Hematopoietic multipotent progenitor cell treated with erythropoietin and hydrocortisone succinate and interleukin-3 and kit ligand, for 15 days (in vitro differentiated cells): Measurements from ENCODE around the gene RBSN.

ENCODE experiments used
- DNase-seq: peaks from one replicate; pipeline ENCODE4 v3.0.0-alpha.2; 2015; ENCODE audit warnings: low spot score

The RBSN gene

DNA sequence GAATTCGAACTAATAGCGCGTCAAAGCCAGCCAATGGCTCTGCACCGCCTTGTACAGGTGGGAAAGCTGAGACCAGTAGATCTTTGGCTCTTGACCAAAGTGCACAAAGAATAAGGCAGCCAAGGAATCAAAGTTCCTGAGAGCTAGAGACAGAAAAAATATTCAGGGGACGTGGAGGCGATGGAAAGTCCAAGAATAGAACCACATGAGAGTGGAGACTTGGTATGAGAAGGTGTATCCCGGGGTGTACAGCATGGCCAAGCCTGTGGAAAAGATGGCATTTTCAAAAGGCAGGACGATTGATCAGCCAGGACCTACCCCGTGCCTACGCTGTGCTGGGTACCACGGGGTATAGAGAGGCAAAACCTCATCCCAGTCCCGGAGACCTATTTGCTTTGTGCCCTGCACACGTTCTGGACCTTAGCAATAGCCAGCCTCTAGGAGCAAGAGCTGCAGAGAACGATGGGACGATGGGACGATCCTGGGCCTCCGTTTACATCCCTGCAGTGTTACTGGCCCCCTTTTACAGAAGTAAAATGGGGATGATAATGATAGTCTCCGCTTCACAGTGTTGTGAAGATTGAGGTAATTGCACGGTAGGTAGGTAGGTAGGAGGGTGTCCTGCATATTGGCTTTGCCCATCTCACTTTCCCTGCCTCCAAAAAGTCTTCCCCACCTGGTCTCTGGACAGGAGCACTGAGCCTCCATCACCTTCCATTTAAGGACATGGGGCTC, 583 bp upstream of the RBSN start:
- DNase-seq = no peak

GRCh38 chr3:15097891-15098290, 1.1 kb downstream of the RBSN start:
- DNase-seq = no peak

GRCh38 chr3:15096046-15096445, 2.9 kb downstream of the RBSN start:
- DNase-seq = no peak

DNA sequence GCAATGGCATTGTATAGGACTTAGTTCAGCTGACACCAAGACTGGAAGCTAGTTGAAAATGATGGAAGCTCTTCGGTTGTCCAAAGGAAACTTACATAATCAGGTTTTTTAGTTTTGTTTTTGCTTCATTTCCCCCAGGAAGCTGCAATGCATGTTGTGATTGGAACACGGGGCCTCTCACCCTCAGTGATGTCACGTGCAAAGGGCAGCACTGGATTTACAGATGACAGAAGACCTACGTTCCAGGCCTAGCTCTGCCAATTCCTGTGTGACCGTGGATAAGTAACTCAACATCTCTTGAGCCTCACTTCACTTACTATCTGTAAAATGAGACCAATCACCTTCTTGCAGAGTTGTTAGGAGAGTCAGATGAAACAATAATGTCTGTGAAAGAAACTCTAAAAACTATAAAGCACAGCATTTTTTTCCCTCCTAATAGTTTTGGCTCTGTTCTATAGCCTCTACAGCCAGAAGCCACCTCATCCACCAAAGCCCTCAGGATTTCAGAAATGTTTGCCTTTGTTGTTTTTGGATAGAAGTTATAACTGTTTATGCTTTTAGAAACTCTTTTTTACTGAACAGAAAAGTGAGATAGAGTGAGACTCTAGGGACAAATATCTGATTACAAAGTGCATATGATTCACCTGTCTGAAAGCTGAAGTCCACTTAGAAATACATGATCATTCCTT, 4.6 kb downstream of the RBSN start:
- no peak for DNase-seq

- DNase-seq = no peak
These were observed 6.3 kb downstream of the RBSN start for GRCh38 chr3:15092686-15093085.

DNA sequence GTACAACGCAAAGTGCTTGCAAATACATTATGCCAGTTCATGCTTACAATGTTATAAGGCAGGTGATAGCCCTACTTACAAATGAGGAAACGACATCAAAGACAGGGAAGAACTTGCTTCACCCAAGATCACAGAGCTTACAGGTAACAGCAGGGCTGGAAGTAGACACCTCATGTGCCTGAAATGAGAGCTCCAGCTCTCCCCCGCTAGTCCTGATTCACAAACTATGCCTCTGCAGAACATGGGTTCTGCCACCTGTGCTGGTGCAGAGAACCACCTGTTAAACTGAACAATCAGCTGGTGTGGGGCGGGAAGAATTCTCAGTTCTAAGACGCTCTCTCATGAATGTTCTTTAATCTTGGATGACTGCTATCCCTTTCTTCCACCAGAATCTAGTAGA, 7.4 kb downstream of the RBSN start:
- no peak for DNase-seq

- no peak for DNase-seq
These were observed 9.7 kb downstream of the RBSN start for GRCh38 chr3:15089201-15089600.

- DNase-seq = no peak
These were observed 12.2 kb downstream of the RBSN start for GRCh38 chr3:15086699-15087098.

DNA sequence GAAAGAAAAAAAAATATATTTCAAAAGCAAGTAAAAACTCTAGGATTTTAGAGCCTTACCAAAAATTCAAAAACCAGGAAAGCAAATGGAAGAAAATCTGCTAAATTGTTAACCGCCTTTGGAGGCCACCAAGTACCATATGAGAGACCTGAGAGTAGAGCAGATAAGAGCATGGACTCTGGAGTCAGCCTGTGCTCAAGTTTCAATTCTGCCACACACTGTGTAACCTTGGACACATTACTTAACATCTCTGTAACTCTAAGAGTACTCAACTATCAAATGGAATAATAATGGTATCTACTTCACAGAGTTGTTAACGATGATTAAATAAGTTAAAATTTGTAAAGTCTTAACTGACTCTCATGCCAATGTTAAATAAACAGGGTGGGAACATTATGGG, 12.7 kb downstream of the RBSN start:
- DNase-seq = no peak

DNA sequence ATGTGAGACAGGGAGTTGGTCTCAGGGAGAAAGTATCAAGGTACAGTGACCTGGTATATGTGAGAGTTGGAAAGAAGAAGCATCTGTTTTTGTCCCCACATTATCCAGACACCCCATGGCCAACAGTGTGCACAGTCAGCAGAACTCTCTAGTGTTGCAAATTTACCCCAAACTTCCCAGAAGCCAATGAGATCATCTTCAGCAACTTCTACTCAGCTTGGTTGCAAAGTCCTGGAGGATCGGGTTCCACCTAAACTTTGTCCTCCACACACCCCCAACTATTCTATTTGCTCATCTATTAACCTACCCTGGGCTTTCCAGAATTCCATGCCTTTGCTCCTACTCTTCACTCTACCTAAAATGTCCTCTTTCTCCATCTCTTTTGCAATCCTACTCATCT, 15.7 kb downstream of the RBSN start:
- no peak for DNase-seq

GRCh38 chr3:15081960-15082664, 16.8 kb downstream of the RBSN start:
- no peak for DNase-seq

DNA sequence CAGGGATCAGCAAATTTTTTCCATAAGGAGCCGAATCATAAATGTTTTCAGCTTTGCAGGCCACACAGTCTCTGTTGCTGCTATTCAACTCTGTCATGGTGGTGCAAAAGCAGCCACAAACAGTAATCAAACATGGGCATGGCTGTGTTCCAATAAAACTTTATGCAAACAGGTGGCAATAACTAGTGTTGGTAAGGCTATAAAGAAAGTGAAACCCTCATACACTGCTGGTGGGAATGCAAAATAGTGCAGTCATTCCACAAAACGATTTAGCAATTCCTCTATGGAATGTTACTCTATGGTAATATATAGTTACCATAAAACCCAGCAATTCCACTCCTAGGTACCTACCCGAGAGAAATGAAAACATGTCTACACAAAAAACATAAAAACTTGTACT, 19.9 kb downstream of the RBSN start:
- no peak for DNase-seq

GRCh38 chr3:15074500-15074899, 24.4 kb downstream of the RBSN start:
- no peak for DNase-seq

GRCh38 chr3:15071699-15072098, 27.2 kb downstream of the RBSN start:
- DNase-seq = no peak

- DNase-seq = no peak
These were observed 29.5 kb downstream of the RBSN start for GRCh38 chr3:15069441-15069840.

GRCh38 chr3:15066467-15066866, 32.5 kb downstream of the RBSN start:
- no peak for DNase-seq

GRCh38 chr3:15065550-15066007, 33.4 kb downstream of the RBSN start:
- no peak for DNase-seq

- peak; percentile 87 for DNase-seq
These were observed 34.0 kb downstream of the RBSN start, which contains the start of gene MRPS25 for GRCh38 chr3:15064835-15065549. TSS of gene MRPS25 (minus strand) at chr3:15065315. CDS start at chr3:15065194, 121 bp downstream.

DNA sequence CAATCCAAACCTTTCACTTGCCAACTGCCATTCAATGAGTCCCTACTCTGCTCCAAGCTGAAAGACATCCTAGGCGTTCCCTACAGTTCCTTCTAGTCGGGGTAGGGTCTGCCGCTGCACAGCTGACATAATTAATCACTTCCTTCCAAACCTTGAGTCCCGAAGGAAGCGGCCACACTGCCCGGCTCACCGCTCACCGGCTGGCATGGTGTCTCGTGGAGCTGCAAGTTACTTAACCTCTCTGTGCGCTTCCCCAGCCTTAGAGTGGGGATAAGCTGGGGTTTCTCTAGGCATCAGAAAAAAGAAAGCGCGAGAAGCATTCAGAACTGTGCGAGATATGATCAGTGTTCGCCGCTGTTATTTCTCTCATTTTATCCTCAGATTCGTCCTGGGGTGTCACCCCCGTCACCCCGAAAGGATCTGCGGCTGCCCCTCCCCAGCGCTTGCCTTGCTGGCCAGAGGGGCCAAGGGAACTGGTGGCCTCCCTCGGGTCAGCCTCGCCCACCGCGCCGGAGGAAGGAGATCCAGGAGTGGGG, 34.6 kb downstream of the RBSN start:
- DNase-seq = peak; percentile 13

DNA sequence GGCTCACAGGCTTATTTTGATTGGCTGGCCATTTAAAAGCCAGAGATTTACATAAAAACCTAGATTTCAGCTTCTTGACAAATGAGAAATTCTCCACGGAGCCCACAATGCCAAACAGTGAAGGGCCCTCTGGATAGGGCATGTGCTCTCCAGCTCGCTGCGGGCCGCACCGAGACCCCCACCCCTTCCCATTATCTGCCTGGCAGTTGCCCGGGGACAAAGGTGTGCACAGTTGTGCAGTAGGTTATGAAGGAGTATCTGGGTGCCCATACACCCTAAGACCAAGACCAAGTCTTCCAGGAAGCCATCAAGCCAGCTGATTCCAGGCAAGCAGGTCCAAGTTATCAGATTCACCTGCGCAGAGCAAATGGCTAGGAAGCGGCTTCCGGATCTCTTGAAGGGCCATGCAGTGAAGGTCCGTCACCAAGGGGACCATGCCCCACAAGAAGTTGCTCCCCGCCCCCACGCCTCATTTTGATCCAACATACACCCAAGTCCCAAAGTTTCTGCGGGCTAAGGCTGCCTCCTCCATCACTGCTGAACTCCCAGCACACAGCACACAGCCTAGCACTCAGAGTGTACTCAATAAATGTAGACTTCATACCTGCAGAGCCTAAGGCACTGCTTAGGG, 35.2 kb downstream of the RBSN start:
- no peak for DNase-seq

DNA sequence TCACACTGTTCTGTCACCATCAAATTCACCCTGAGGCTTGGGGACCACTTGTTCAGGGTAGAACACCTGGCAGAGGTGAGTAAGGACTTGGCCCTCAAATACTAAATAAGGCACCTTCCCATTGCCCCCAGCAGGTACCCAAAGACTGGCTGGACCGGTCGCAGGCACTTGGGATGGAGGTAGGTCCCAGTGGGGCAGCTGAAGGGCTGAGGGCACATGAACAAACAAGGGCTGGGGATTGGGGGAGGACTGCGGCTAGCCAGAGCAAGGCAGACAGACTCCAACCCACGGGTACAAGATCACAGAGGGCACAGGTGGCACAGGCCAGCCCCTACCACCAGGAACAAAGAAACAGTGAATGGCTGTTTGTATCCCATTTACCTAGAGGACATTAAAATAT, 35.7 kb downstream of the RBSN start:
- no peak for DNase-seq

- DNase-seq = no peak
These were observed 38.9 kb downstream of the RBSN start for GRCh38 chr3:15060029-15060428.
